ENCODE results near the gene COASY.

Gene COASY

DNA sequence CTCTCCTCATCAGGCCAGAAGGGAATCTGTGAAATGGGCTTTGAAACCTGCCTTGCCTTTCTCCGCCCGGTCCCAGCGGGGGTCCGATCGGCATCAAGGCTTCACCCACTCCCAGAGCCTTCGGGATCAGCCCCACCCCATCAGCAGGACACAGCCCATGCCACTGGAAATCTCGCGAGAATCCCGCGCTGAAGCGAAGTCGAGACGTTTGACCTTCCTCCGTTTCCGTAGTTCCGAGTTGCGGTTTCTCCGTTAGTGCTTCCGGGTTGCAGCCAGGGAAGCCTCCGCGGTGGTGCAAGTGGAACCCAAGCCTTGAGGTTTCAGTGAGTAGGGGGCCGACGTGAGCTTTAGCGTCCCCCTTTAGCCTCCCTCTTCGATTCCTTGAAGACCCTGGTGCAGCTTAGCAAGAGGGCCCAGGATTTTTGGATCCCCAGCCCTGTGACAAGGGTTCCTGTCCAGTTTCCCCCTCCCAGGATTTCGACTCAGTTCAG lies at the start of gene COASY:
Gene COASY, plus strand, starts transcription at position 252 of the 491 bp plus-strand sequence. CDS start 475 bp downstream, outside the sequence.
- DNase-seq (ENCODE audit: low read depth, low spot score) = peak; percentile 96

DNA sequence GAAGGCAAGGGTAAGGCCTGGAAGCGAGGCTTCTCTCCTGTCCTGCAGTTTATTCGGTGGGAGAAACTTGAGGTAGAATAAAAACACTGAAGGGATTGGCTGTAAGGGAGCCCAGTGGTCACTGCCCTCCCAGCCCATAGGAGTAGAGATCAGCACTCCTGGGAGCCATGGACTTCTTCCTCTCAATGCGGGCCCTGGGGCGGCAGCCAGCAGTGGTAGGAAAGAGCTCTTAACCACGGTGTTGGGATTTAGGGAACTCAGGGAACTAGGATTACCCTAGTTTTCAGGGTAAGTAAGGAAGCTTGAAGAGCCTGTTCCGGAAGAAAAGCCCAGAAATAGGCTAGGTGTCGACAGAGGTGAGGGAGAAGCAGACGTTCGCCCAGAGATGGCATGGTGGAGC lies 49.7 kb upstream of the COASY start:
- no peak for DNase-seq (ENCODE audit: low read depth, low spot score)

GRCh38 chr17:42512733-42513251 lies 49.2 kb upstream of the COASY start:
- DNase-seq (ENCODE audit: low read depth, low spot score) = no peak

DNA sequence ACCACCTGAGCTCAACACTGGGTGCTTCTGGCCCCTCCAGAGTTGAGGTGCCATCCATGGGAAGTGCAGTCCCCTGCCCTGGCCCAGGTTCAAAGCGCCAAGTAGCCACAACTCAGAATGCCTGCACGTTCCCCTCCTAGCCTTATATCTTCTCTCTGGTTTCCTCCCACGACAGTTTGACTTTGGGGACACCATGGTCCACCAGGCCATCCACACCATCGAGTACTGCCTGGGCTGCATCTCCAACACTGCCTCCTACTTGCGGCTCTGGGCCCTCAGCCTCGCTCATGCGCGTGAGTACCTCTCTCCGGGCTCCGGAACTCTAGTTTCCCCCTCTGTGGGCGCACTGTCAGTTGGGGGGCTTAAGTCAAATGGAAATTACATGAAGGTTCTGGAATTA lies 48.3 kb upstream of the COASY start:
- DNase-seq (ENCODE audit: low read depth, low spot score) = no peak

GRCh38 chr17:42514279-42514678 lies 47.7 kb upstream of the COASY start:
- DNase-seq (ENCODE audit: low read depth, low spot score) = no peak

- no peak for DNase-seq (ENCODE audit: low read depth, low spot score)
Observed at GRCh38 chr17:42514867-42515266, 47.1 kb upstream of the COASY start.

- peak; percentile 90 for DNase-seq (ENCODE audit: low read depth, low spot score)
Observed at GRCh38 chr17:42517516-42517915, 44.4 kb upstream of the COASY start.

DNA sequence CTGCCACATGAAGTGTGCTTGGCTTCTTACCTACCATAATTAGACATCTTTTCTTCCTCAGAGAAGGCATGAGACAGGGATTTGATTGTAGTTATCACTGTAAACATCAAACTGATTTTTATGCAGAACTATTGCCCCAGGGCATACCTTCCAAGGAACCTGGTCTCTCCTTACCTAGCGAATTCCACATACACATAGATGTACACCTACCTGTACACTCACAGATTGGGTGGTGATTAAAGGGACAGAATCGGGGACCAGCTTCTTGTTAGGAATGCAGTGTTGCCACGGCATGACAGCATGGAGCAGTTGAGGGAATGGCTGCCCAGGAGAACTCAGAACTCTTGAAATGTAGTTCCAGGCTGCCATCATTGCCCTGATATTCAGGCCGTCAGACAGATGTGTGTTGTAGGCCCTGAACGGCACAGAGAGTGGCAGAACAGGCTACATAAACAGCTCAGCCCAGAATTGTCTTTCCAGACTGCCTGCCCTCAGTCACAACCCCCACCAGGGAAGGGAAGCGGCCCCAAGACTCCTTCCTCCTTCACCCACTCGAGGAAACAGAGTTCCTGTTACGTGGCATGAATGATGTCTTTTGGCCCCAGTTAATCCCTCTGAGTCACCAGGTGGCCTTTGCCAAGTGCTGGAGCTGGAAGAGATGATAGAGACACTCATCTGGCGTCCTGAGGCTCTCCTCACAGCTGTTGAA lies 43.7 kb upstream of the COASY start:
- DNase-seq (ENCODE audit: low read depth, low spot score) = no peak

GRCh38 chr17:42518755-42519545 lies 43.0 kb upstream of the COASY start:
- no peak for DNase-seq (ENCODE audit: low read depth, low spot score)

DNA sequence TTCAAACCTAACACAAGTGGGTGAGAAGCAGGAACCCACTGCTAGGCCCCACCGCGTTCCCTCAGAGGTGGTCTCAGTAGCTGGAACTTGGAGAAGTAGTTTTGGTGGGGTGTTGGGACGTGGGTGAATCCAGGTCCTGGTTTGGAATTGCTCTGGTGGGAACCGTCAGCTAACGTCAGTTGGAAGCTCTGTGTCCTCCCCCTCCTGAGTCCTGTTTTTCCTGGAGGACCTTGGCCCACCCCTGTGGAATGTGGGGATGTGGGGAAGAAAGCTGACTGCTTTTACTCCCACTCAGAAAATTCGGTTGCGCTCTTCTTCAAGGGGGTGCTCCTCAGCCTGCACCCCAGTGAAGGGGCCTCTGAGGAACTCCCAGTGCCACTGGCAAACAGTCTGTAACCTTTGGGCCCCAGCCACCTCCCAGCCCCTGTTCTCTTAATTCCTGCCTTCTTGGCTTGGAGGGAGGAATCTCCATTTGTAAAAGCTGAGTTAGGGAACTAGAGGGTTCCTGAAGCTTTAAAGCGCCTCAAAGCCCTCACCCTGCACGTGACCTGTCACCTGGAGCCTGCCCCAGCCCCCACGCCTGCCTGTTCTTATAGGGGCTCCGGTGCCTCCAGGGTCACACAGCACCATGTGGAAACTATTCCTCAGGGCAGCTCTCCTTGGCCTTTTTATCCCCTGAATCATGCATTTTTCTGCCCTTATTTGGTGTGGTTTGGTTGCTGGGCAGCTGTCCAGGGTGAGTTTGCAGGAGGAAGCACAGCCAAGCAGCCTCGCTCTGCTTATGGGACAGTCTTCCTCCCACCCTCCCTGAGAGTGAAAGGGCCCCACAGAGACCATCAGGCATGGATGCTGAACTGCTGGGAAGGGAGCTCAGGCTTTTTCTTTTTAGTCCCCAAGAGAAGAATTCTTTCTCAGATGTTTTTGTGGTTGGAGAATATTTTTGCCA lies 42.1 kb upstream of the COASY start:
- peak; percentile 94 for DNase-seq (ENCODE audit: low read depth, low spot score)

DNA sequence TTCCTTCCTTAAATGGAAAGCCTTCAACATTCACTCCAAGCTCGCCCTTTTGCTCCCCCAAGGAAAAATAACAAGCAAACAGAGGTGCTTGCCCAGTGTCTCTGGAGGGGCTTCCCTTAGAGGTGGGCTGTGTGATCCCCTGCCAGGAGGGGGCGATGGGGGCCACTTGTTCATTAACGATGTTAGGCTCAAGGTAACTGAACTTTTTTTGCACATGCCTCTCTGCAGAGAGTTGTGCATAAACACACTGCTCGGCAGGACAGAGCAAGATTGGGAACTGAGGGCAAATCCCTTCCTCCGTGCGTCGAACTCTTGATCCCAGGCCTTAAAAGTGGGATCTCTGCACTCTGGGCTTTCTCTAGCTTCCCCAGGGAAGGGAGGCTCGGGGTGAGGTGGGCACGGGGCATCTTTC lies 41.4 kb upstream of the COASY start:
- no peak for DNase-seq (ENCODE audit: low read depth, low spot score)

DNA sequence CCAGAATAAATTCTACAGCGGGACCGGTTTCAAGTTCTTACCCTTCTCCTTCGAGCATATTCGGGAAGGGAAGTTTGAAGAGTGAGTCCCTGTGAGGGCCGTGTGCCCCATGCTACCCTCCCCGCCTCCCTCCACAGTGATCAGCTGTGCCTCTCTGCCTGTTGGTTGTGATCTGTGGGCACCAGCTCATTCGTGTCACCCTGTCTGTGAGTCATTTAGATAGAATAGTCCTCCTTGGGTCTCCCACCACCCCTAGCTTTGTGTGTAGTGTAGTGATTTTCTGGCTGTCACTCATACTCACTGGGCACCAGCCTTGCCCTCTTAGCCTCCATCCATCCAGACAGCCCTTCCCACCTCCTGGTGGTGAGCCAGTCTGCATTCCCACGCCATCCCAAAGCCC lies 40.9 kb upstream of the COASY start:
- DNase-seq (ENCODE audit: low read depth, low spot score) = no peak

DNA sequence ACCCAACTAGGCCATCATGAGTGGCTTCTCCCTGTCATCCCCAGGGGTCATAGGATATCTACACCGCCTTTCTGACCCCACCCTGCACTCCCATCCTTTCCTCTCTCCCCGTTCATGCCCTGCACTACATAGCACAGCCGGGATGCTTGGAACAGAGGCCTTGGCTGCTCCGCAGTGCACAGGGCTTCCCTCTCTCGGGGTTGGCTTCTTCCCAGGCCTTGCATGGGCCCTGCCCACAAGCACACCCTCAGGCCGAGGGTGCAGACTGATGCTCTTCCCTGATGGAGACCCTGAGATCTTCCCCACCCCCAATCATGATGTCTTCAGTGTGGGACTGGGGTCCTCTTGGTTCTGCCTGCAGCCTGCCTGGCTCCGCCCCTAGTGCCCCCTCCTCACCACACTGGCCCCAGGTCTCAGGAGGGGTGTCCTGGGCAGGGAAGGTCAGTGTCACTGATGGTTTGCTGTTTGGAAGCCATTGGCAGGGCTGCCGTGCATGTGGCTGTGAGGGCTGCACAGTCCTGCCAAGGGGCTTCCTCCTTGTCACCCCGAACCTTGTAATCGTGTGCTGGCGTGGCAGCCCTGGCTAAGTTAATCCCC lies 40.2 kb upstream of the COASY start:
- no peak for DNase-seq (ENCODE audit: low read depth, low spot score)

DNA sequence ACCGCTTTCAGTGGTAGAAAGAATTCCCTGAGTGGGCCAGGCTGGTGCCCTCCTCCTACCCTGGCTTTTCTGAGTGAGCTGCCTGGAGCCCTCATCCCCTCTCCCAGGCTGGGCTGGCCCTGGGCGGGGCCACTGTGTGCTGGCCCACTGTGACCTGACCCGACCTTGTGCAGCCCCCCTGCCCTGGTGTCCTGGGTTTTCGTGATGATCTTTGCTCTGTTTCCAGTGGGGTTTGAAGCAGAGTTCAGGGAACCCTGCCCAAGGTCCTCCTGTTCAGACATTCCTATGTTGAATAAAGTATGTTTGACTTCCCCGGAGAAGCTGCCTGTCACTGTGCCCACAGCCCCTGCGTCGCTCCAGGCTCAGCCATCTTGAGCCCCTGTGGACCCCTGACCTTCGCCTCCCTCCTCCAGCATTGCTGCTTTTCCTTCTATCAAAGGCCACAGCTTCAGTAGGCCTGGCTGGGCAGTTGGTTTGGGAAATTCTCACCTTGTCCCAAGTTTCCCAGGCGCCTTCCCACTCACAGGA lies 39.6 kb upstream of the COASY start:
- no peak for DNase-seq (ENCODE audit: low read depth, low spot score)

GRCh38 chr17:42522798-42523278 lies 39.1 kb upstream of the COASY start:
- no peak for DNase-seq (ENCODE audit: low read depth, low spot score)

- DNase-seq (ENCODE audit: low read depth, low spot score) = no peak
Observed at GRCh38 chr17:42525221-42525620, 36.7 kb upstream of the COASY start.

GRCh38 chr17:42526031-42526444 lies 35.9 kb upstream of the COASY start:
- no peak for DNase-seq (ENCODE audit: low read depth, low spot score)

- DNase-seq (ENCODE audit: low read depth, low spot score) = no peak
Observed at GRCh38 chr17:42527932-42528331, 34.0 kb upstream of the COASY start.

DNA sequence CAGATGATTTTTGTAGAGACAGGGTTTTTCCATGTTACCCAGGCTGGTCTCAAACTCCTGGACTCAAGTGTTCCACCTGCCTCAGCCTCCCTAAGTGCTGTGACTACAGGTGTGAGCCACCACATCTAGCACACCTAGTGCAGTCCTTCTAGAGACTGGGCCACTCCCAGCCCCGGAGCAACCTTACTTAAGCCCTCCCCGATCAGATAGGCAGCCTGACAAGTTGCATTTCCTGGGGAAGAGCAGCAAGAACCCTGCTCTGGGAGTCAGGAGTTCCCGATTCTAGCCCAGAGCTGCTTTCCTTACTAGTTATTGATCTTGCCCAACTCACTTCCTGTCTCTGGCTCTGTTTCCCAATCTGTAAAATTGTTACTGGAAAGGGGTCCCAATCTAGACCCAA lies 32.9 kb upstream of the COASY start:
- DNase-seq (ENCODE audit: low read depth, low spot score) = no peak

DNA sequence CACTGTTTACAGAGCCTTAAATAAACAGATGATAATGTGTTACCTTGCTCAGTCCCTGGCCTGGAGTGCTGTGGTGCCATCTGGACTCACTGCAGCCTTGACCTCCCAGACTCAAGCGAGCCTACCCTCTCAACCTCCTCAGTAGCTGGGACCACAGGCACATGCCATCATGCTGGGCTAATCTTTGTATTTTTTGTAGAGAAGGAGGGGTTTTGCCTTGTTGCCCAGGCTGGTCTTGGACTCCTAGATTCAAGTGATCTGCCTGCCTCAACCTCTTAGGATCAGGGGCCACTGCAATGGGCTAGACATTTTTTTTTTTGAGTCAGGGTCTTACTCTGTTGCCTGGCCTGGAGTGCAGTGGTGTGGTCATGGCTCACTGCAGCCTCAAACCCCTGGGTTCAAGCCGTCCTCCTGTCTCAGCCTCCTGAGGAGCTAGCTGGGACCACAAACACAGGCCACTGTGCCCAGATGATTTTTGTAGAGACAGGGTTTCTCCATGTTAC lies 30.9 kb upstream of the COASY start:
- no peak for DNase-seq (ENCODE audit: low read depth, low spot score)

Data from ELF-1 (cell line).